GM13976 (cell line): Measurements from ENCODE around the gene DIO1.

Experiments used
- DNase-seq: peaks from one replicate; pipeline ENCODE4 v3.0.0; 2012; ENCODE audit warnings: low spot score
- in situ Hi-C: fragments of 300-500 bp; cut with MboI; formaldehyde crosslinking; loops from one replicate; pipeline ENCODE4 v1.12.0; 2022; ENCODE audit warnings: low sequenced_read_pairs, mixed read lengths, inconsistent platforms; ENCODE audit not compliant: unreplicated experiment
- TF ChIP-seq, protein P1 (sequence below): IDR thresholded peaks from 2 replicates; pipeline ENCODE4 v1.5.1; 2012; ENCODE audit warnings: borderline replicate concordance, mild to moderate bottlenecking; ENCODE audit not compliant: insufficient read depth; ENCODE audit errors: extremely low read depth, missing control alignments, control extremely low read depth

The DIO1 gene

DNA sequence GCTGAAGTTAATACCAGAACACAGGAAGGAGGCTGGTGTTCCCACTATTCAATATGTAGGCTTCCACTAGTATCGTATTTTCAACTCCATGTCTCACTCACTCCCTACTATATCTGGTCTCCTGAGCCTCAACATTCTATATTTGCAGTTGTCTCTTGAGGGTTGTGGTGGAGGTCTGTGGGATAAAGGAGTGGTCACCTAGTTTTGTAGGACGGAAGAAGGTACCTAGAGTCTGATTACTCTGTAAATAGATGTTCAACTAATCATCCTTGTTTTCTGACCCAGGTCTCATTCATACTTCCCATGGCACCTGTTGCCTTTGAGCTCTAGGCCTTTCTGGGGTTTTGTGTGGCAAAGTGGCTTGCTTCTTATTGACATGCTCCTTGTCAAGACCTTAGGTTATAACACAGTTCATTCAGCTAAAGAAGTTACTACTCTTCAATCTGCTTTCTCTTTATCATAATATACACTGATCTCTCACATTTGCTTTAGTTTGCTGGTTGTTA lies 33.4 kb downstream of the DIO1 start:
- in situ Hi-C loops, result no loop called here
- no peak for DNase-seq
- TF ChIP-seq, protein P1, sequence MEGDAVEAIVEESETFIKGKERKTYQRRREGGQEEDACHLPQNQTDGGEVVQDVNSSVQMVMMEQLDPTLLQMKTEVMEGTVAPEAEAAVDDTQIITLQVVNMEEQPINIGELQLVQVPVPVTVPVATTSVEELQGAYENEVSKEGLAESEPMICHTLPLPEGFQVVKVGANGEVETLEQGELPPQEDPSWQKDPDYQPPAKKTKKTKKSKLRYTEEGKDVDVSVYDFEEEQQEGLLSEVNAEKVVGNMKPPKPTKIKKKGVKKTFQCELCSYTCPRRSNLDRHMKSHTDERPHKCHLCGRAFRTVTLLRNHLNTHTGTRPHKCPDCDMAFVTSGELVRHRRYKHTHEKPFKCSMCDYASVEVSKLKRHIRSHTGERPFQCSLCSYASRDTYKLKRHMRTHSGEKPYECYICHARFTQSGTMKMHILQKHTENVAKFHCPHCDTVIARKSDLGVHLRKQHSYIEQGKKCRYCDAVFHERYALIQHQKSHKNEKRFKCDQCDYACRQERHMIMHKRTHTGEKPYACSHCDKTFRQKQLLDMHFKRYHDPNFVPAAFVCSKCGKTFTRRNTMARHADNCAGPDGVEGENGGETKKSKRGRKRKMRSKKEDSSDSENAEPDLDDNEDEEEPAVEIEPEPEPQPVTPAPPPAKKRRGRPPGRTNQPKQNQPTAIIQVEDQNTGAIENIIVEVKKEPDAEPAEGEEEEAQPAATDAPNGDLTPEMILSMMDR, result no peak

GRCh38 chr1:53929246-53929960 lies 35.4 kb downstream of the DIO1 start:
- in situ Hi-C loops, result no loop called here
- TF ChIP-seq, protein P1, result no peak
- DNase-seq, result no peak

DNA sequence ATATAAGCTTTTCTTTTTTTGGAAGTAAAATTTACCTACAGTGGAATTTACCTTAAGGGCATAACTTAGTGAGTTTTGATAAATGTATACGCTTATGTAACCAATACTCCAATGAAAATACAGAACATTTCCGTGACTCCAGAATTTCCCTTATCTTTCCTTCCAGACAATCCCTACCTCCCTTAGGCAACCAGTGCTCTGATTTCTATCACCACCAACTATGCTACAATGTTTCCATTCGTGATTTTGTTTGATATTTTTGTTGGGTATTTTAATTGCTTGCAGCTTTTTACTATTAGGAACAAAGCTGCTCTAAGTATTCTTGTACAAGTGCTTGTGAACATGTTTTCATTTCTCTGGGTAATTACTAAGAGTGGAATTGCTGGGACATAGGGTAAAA lies 36.9 kb downstream of the DIO1 start:
- TF ChIP-seq, protein P1, result no peak
- no peak for DNase-seq
- in situ Hi-C loops, result no loop called here

- in situ Hi-C loops, result no loop called here
- no peak for DNase-seq
- TF ChIP-seq, protein P1, result no peak
Observed at GRCh38 chr1:53931523-53931922, 37.5 kb downstream of the DIO1 start.

DNA sequence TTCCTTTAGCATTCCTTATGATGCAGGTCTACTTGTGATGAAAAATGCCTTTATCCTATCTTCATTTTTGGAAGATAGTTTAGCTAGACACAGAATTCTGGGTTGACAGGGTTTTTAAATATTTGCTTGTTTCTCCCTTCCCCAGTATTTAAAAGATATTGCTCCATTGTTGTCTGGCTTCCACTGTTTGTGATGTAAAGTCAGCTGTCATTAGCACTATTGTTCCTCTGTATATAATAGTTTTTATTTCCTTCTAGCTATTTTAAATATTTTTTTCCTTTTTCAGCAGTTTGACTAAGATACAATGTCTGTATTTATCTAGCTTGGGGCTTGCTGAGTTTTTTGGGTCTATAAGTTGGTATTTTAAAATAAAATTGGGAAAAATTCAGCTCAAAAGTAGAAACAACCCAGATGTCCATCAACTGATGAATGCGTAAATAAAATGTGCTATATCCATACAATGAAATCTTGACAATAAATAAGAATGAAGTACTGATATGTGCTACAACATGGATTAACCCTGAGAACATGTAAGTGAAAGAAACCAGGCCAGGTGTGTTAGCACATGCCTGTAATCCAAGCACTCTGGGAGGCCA lies 40.3 kb downstream of the DIO1 start:
- in situ Hi-C loops, result no loop called here
- no peak for DNase-seq
- TF ChIP-seq, protein P1, result no peak

- TF ChIP-seq, protein P1, result no peak
- DNase-seq, result no peak
- in situ Hi-C loops, result no loop called here
Observed at GRCh38 chr1:53936430-53936829, 42.4 kb downstream of the DIO1 start.
